Activated B cell treated with CpG ODN at 0.5 μM for 24 hours (primary cell): Measurements from ENCODE around the gene MEF2D. TPM values are rescaled to one million over a fixed set of nuclear protein-coding genes. Genes with fewer than 3 reads are reported as not detected.

Experiments
- ATAC-seq: fragments of 200-7000 bp; cut with Tn5 transposase; one replicate; pipeline ENCODE4 v1.10.0; 2021; ENCODE audit warnings: low read depth, mild to moderate bottlenecking, moderate library complexity
- CTCF ChIA-PET: fragments of 350-600 bp; sonication (Branson Sonifier 250); formaldehyde crosslinking; loops from one replicate; lab custom pipeline; 2021; ENCODE audit warnings: antibody characterized with exemption; lab: Charles Lee
- POLR2A ChIA-PET: fragments of 350-600 bp; sonication (Branson Sonifier 250); formaldehyde crosslinking; loops from one replicate; lab custom pipeline; 2021; ENCODE audit warnings: antibody characterized with exemption; lab: Charles Lee
- DNase-seq: peaks from one replicate; pipeline ENCODE4 v3.0.0; 2022
- H3K27ac Mint-ChIP-seq: one replicate; pipeline ENCODE4 v1.8.0; 2020; ENCODE audit warnings: mixed read lengths
- H3K27me3 Mint-ChIP-seq: one replicate; pipeline ENCODE4 v1.8.0; 2021; ENCODE audit warnings: mixed read lengths
- H3K36me3 Mint-ChIP-seq: one replicate; pipeline ENCODE4 v1.8.0; 2021; ENCODE audit warnings: low read depth, mixed read lengths
- H3K4me1 Mint-ChIP-seq: one replicate; pipeline ENCODE4 v1.8.0; 2021; ENCODE audit warnings: mixed read lengths
- H3K4me3 Mint-ChIP-seq: one replicate; pipeline ENCODE4 v1.8.0; 2020; ENCODE audit warnings: mild to moderate bottlenecking, mixed read lengths
- H3K9me3 Mint-ChIP-seq: one replicate; pipeline ENCODE4 v1.8.0; 2020; ENCODE audit warnings: mixed read lengths
- CTCF ChIP-seq: fragments of 200-600 bp; IDR thresholded peaks from one replicate; pipeline ENCODE4 v1.8.0; 2022; ENCODE audit warnings: antibody characterized with exemption, mild to moderate bottlenecking
- intact Hi-C: fragments of 100-400 bp; cut with micrococcal nuclease; formaldehyde crosslinking; loops from one replicate; pipeline ENCODE4 v1.15.1; 2024
- total RNA-seq: library from RNA; stranded (reverse); gene quantifications from 2 replicates; pipeline ENCODE4 v1.2.3, GENCODE V29; 2022

The MEF2D gene
- total RNA-seq, 1 donor from 2014 or later = 114 TPM

GRCh38 chr1:156525856-156526489 is 25.4 kb upstream of the MEF2D start:
- ChIA-PET CTCF (interaction anchor here (1.1 to 2.6 kb wide), 3 partner anchors 17 to 82 kb away, joined by 5 to 23 read pairs (median 5); no protein-coding TSS in a partner anchor), POLR2A (interaction anchor here (1.4 to 3.4 kb wide), 7 partner anchors 16 to 45 kb away, joined by 3 to 37 read pairs (median 12); partner anchors contain the start of gene MEF2D)
- intact Hi-C loops = loop anchor here (2.0 to 5.0 kb wide), 2 partner anchors 15 to 46 kb away; partner anchors contain the start of gene IQGAP3
- Mint-ChIP-seq H3K4me1 (peaks cover 19% of the 10 kb centered on the region), H3K36me3 (no peaks in the 10 kb centered on the region), H3K4me3 (no peak overlapping the region), H3K27me3 (no peaks in the 10 kb centered on the region), H3K27ac (no peak overlapping the region), H3K9me3 (no peaks in the 10 kb centered on the region)
- ATAC-seq = no peak
- DNase-seq = no peak
- TF ChIP-seq CTCF = no peak

GRCh38 chr1:156525071-156525501 is 24.5 kb upstream of the MEF2D start:
- CTCF ChIA-PET = interaction anchor here (0.8 to 2.6 kb wide), 5 partner anchors 16 to 139 kb away, joined by 3 to 23 read pairs (median 5); no protein-coding TSS in a partner anchor
- peak; percentile 58 for ATAC-seq
- DNase-seq = no peak
- peak overlapping the region; percentile 67 for H3K27ac Mint-ChIP-seq
- TF ChIP-seq CTCF = no peak
- peak overlapping the region; percentile 44 for H3K4me3 Mint-ChIP-seq
- H3K27me3 Mint-ChIP-seq = no peaks in the 10 kb centered on the region
- no peaks in the 10 kb centered on the region for H3K36me3 Mint-ChIP-seq
- intact Hi-C loops = loop anchor here (2.0 to 5.0 kb wide), 2 partner anchors 14 to 47 kb away; partner anchors contain the start of gene IQGAP3
- peaks cover 19% of the 10 kb centered on the region for H3K4me1 Mint-ChIP-seq
- no peaks in the 10 kb centered on the region for H3K9me3 Mint-ChIP-seq
- POLR2A ChIA-PET = interaction anchor here (0.6 to 3.4 kb wide), 14 partner anchors 15 to 431 kb away, joined by 3 to 37 read pairs (median 4); partner anchors contain the start of gene MEF2D

- no peak for TF ChIP-seq CTCF
- ChIA-PET CTCF (interaction anchor here (0.7 to 2.6 kb wide), 4 partner anchors 14 to 139 kb away, joined by 3 to 23 read pairs (median 3); no protein-coding TSS in a partner anchor), POLR2A (interaction anchor here (0.5 to 3.4 kb wide), 12 partner anchors 16 to 99 kb away, joined by 3 to 37 read pairs (median 4); partner anchors contain the start of genes MEF2D and TTC24)
- DNase-seq (no peak), ATAC-seq (peak; percentile 20)
- no peaks in the 10 kb centered on the region for H3K36me3 Mint-ChIP-seq
- no peaks in the 10 kb centered on the region for H3K9me3 Mint-ChIP-seq
- intact Hi-C loops = loop anchor here (2.0 kb wide), 1 partner anchor 14 kb away; no protein-coding TSS in a partner anchor
- H3K27ac Mint-ChIP-seq = peak overlapping the region; percentile 67
- peak overlapping the region; percentile 44 for H3K4me3 Mint-ChIP-seq
- H3K27me3 Mint-ChIP-seq = no peaks in the 10 kb centered on the region
- H3K4me1 Mint-ChIP-seq = peaks cover 19% of the 10 kb centered on the region
Observed at GRCh38 chr1:156524481-156524869, 23.9 kb upstream of the MEF2D start.

- no peak for ATAC-seq
- Mint-ChIP-seq H3K9me3 (no peaks in the 10 kb centered on the region), H3K4me3 (peak overlapping the region; percentile 44), H3K27me3 (no peaks in the 10 kb centered on the region), H3K36me3 (no peaks in the 10 kb centered on the region), H3K4me1 (peaks cover 19% of the 10 kb centered on the region), H3K27ac (peak overlapping the region; percentile 67)
- ChIA-PET CTCF (interaction anchor here (0.7 to 2.6 kb wide), 3 partner anchors 14 to 43 kb away, joined by 3 to 23 read pairs (median 3); no protein-coding TSS in a partner anchor), POLR2A (interaction anchor here (0.5 to 3.4 kb wide), 10 partner anchors 17 to 99 kb away, joined by 3 to 37 read pairs (median 5); partner anchors contain the start of genes MEF2D and TTC24)
- intact Hi-C loops = loop anchor here (2.0 kb wide), 1 partner anchor 13 kb away; no protein-coding TSS in a partner anchor
- DNase-seq = no peak
- no peak for TF ChIP-seq CTCF
Observed at GRCh38 chr1:156523801-156524480, 23.4 kb upstream of the MEF2D start.
